Bone marrow (tissue), 2 donors: Measurements from ENCODE around the gene ZNF79.
A peak's percentile ranks its signal among the peaks of the same experiment; 100 is the strongest.

Experiments
- DNase-seq, 2 donors: peaks; one replicate each; lab custom pipeline; 2025; lab: John Stamatoyannopoulos, UW

ZNF79 gene

DNA sequence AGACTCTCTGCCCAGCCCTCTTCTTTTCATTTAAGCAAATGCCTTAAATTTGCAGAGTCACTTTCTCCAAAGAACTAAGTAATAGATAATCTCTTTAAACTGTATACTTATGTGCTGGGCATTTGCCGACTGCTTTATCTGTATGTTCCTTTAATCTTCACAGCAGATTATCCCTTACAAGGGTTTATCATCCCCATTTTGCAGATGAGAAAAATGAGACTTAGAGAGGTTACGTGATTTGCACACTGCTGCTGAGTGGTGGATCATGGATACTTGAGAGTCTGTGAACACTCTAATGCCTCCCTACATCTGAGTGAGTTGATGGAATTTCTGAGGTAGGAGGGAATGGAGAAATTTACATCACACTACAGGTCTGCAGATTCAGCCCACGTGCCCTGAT is 4.2 kb downstream of the ZNF79 start:
- no peak for DNase-seq

DNA sequence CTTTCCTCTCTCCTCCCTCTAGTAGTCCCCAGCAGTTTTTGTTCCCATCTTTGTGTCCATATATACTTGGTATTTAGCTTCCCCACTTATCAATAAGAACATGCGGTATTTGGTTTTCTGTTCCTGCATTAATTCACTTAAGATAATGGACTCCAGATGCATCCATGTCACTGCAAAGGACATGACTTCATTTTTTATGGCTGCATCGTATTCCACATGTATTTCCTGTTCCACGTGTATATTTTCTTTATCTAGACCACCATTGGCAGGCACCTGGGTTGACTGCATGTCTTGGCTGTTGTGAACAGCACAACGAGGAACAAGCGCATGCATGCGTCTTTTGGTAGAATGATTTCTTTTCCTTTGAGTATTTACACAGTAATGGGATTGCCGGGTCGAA is 6.2 kb downstream of the ZNF79 start:
- no peak for DNase-seq

DNA sequence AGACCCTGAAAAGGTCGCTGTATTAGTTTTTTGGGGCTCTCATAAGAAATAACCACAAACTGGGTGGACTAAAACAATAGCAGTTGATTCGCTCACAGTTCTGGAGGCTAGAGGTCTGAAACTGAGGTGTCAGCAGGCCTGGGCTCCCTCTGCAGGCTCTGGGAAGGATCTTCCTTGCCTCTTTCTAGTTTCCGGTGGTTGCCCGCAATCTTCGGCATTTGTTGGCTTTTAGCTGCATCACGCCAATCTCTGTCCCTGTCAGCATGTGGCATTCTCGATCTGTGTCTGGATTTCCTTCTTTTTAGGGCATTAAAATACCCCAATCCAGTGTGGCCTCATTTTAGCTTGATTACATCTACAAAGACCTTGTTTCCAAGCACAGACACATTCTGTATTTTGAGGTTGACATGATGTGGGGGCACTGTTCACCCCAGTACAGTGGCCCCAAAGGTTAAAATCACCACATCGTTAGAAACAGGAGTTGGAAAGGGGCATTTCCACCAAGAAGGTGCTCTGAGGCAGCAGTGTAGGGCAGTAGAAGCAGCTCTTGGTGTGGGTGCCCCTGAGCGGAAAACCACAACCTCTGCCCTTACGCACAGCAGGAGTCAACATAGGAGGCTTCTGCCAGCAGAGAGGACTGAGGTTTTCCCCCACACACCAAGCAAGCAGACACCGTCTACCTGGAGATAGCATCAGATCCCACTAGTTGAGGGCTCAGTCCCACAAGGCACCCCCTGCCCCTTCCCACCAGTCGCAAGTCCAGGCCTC is 13.5 kb downstream of the ZNF79 start:
- no peak for DNase-seq

DNA sequence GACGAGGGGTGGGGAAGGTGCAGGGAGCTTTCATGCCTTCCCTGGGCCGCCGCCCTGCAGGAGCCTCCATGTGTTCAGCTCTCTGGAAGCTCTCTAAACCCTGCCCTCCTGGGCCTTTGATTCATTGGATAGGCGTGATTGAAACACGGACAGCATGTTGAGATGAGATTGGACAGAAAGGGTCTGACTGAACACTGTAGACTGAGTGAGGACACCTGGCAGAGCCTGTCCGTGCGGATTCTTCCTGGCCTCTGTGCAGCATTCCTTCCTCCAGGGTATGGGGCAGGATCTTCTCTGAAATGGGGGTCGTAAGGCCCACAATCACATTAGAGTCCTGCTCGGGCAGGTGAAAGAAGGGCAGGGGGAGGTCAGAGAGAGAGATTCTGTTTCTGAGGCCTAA is 14.2 kb downstream of the ZNF79 start:
- no peak for DNase-seq

DNA sequence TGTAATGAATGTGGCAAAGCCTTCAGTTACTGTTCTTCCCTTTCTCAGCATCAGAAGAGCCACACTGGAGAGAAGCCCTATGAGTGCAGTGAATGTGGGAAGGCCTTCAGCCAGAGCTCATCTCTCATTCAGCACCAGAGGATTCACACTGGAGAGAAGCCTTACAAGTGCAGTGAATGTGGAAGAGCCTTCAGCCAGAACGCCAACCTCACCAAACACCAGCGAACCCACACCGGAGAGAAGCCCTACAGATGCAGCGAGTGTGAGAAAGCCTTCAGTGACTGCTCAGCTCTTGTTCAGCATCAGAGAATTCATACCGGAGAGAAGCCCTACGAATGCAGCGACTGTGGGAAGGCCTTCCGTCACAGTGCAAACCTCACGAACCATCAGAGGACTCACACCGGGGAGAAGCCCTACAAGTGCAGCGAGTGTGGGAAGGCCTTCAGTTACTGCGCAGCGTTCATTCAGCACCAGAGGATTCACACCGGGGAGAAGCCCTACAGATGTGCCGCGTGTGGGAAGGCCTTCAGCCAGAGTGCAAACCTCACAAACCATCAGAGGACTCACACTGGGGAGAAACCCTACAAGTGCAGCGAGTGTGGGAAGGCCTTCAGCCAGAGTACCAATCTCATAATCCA is 20.2 kb downstream of the ZNF79 start:
- DNase-seq = no peak

DNA sequence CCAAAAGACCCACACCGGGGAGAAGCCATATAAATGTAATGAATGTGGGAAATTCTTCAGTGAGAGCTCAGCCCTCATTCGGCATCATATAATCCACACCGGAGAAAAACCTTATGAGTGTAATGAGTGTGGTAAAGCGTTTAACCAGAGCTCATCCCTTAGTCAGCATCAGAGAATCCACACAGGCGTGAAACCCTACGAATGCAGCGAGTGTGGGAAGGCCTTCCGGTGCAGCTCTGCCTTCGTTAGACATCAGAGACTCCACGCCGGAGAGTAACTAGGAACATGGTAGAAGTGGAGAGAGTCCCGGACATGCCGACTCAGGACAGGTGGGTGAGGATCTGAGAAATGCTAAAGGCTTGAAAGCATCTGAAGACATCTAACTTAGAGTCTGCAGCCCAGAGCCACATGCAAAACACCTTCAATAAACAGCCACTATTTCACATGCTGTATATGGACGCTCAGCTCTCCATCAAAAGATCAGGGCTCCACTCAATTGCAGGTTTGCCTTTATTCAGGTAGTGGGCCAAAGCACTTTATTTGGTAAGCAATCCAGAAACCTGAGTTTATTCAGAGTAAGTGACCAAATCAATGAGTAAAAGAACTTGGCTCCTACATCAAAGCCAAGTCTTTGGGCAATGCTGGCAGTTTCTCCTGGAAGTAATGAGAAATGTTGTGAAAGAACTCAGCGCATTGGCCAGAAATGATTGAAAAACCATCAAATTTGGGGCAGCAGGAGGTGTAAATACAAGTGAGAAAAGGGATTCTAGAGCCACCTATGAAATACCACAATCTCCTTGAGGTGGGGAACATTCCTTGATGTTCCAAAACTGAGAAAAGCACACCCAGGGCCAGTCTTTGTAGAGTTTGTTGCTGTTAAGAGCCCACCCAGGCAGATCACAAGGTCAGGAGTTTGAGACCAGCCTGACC is 21.0 kb downstream of the ZNF79 start:
- no peak for DNase-seq

DNA sequence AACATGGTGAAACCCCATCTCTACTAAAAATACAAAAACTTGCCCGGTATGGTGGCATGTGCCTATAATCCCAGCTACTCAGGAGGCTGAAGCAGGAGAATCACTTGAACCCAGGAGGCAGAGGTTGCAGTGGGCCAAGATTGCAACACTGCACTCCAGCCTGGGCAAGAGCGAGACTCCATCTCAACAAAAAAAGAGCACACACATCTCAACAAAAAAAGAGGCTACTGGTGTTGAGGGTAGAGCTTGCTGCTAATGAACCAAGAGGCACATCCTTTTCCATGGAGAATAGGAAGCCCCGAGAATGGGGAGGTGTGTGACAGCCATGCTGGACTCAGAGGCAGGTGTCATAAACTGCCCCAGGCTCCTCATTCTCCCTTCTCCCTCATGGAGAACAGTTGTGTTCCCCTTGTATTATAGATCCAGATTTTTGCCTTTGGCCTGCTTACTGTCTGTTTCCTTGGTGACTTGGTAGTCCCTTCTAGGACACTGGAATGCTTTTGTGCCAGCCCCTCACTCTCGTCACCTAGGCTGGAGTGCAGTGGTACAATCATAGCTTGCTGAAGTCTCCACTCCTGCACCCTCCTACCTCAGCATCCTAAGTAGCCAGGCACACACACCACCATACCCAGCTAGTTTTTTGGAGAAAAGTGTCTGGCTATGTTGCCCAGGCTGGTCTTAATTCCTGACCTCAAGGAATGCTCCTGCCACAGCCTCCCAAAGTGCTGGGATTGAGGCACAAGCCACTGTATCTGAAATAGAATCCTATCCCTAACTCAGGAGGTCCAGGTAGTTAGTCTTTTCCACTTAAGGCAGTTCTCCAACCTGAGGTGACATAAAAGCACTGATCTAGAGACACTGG is 21.9 kb downstream of the ZNF79 start:
- no peak for DNase-seq

DNA sequence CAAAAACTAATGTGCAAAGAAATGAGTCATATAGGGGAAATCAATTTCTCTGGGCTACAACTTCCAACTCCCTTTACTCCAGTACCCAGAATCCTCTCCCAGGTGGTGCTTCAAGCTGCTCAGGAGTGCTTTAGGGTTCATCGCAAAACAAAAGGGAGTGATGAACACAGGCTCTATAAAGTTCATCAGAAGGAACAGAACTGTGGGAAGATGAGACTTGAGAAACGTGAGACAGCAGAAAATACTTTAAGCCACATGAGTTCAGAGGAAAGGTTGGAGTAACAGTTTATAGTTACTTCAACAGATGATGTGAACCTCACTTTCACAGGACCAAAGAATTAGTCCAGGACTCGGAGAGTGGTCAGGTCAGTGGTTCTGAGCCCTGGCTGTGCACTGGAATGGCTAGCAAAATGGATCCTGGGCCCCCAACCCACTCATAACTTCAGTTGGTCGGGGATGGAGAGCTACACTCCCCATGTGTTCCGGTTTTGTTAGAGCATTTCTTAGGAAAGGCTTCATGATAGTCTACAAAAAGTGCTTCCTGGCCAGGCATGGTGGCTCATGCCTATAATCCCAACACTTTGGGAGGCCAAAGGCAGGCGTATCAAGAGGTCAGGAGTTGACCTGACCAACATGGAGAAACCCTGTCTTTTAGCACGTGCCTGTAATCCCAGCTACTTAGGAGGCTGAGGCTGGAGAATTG is 22.7 kb downstream of the ZNF79 start:
- no peak for DNase-seq

DNA sequence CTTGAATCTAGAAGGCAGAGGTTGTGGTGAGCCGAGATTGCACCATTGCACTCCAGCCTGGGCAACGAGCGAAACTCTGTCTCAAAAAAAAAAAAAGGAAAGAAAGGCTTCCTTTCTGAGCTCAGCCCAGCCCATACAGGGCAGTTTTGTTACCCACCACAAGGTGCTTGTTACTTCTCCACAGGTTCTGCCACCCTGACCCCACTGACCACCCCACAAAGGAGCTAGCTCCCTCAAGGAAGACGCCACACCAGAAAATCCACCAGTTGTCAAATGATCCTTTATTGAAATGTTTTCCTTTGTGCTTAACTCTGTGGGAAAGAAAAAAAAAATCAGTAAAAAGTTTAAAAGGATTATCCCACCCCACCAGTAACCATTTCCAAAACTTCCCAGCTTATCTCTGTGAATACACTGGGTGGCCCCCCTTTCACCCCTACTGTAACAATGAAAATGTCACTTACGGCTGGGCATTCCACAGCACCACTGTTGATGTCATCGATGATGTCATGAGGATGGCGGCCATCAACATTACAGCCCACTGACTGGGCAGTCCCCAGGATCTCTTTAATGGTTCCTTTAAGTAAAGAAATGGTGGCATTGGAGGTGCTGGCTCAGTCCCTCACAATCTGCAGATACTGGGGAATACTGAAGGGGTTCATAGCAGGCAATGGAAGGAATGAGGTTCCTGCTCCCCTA is 23.4 kb downstream of the ZNF79 start:
- no peak for DNase-seq

DNA sequence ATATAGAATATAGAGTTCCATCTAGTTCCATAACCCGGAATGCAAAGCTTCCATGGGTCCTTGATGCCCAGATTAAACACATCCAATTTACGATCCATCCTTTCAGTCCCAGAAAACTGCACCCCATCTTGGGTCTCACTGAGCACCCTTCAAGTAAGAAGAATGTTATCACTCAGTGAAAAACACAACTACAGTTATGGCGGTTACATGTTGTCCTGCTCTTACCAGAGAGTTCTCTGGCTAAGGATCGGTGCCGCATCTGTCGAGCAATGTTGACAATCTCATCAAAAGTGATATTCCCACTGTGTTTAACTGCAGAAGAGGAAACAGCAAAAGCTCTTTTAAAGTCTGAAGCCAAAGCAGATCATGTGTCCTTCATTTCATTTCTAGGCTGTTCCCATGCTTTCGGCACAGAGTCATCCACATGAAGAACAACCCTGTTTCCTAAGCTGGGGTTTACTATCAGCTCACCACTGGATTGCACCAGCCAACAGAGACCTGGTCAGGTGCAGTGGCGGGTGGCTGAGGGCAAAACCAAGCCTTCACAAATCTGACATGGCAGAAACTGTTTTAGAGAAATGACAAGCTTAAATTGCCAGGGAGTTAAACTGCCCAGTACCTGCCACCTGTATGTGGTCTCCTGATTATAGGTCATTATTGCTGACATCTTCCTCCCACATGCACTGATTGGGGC is 24.1 kb downstream of the ZNF79 start:
- DNase-seq = no peak

DNA sequence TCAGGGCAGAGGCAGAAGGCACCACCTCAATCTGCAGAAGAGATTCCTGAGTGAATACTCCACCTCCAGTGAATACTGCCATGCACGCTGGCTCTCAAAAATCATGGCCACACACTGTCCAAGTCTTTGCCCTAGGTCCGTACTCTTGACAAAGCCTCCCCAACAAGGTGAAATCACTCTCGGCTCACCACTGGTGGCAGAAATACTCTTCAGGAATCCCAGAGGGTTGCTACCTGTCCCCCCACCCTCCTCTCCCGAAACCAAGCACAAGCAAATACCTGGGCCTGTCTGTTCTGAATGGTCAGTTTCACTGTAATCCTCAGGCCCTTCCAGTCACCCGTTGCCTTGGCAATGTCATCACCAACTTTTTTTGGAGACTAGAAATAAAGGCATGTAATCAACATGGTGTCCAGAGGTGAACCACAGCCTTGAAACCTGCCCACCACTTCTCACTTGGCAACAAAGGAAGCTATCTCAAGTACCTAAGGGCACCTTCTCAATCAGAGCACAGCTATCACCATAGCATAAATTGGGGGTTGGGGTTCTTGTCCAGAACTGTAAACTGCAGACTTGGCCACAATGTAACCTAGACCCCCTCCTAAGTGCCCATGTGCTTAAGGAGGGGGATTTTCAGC is 25.3 kb downstream of the ZNF79 start:
- no peak for DNase-seq

DNA sequence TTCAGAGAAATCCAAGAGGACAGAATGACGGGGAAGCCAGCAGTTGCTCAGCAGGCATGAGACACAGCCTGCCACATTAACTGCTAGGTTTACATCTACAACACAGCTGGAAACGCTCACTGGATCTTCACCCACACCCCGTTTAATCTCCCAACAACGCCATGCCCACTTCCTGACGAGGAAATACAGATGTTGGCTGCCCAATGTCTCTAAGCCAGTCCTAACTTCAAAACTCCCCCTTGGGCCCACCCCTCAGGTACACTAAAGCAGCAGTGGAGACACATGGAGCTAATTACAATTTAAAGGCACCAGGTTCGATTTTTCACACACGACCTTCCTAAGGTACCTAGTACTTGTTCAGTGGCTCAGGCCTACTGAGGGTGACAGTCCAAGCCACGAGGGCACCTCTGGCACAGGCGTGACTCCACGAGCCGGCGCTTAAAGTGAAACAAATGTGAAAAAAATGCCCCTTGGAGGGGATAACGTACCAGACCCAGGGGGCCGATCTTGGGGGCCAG is 26.1 kb downstream of the ZNF79 start:
- DNase-seq = no peak

DNA sequence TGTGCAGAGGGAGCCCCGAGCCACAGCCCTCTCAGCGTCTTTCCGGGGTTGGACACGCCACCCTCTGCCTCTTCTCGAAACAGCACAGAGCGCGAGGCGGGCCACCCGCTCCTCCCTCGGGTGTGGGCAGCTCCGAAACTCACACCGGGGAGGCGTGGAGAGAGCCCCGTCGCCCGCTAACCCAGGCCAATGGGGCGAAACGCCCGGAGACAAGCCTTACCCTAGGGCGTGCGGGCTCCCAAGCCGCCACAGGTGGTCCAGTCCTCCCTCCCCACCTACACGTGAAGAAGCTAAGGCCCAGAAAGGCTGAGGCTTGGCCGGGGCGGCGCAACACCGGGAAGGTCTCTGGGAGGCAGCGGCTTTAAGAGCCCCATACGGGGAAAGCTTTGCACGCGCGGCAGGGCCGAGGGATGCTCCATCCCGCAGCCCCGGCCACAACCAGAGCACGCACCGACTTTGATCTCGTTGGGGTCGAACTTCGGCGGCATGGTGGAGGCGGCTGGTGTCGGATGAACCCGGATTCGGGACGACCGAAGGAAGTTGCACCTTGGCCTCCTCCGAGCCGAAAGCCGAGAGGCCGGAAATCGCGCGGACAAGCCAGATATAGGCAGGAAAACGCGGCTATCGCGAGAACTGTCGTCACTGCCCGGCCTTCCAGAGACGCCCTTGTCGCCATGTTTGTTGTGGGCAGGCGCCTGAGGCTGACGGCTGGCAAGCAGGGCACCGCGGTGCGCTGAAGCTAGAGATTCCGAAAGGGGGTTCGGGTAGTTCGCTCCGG is 26.8 kb downstream of the ZNF79 start, which contains the start of the genes LRSAM1 and RPL12:
Gene LRSAM1 (plus strand): TSS at position 681 of the 778 bp plus-strand sequence. CDS start 3,018 bp downstream, outside the sequence.
Gene RPL12 (minus strand): TSS at position 577 of the 778 bp plus-strand sequence. CDS start 89 bp downstream, at position 488.
- peak; percentile 90 to 98 for DNase-seq

DNA sequence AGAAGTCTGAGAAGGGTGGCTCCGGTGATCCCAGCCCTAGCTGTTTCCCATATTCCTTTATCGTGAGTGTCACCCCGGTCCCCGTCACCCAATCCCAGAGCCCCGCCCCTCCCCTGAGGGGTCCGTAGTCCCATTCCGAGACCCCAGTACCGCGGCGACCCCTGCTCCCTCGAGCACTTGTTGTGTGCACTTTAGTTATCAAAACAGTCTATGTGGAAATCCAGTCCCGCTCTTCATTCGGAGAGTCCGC is 27.4 kb downstream of the ZNF79 start:
- DNase-seq = no peak

DNA sequence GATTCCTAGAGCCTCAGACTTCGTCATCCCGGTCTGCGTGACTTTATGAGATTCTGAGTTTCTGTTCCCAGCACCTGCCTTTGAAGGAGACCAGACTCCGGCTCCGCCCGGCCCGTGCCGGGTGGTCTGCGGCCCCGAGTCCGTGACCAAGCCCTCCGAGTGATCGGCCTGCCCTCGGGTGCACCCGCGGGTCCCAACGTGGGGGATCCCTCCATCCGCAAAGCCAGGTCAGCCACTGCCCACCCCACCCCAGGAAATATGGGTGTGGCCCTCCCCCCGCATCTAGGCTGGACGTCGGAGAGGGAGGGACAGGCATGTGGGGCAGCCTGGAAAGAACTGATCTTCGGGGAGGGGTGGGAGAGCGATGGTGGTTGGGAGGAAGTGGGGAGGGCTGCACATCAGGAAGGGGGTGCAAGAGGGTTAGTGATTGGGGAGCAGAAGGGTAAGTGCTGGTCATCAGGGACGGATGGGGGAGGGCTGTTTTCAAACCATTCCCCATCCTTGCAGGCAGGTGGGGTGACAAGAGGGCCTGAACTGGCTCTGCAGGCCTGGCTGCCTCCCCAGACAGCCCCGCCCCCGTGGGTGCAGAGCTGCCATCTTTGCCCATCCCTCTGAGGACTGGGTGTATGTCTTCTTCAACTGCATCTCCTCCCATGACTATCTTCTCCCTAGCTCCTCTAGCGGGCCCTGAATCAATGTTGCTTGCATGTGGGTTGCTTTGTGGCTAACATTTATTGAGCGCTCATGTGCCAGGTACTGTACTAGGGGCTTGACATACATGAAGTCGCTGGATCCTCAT is 27.9 kb downstream of the ZNF79 start:
- peak in 1 of 2 donors; percentile 11 for DNase-seq

DNA sequence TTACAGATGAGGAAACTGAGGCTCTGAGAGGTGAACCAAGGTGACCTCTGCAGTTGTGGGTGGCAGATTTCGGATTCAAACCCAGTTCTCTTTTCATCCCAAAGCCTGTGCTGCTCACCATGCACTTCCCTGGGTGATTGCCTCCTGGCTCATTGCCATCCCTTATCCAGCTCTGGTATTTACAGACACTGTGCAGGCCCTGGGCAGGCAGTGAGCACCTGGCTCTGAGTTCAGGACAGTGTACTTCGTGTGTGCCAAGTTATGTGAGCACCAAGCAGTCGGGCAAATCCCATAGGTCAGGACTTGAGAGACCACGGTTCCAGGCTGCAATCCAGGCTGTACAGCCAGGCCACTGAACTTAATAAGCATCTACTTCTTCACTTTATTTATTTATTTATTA is 28.5 kb downstream of the ZNF79 start:
- DNase-seq = no peak

DNA sequence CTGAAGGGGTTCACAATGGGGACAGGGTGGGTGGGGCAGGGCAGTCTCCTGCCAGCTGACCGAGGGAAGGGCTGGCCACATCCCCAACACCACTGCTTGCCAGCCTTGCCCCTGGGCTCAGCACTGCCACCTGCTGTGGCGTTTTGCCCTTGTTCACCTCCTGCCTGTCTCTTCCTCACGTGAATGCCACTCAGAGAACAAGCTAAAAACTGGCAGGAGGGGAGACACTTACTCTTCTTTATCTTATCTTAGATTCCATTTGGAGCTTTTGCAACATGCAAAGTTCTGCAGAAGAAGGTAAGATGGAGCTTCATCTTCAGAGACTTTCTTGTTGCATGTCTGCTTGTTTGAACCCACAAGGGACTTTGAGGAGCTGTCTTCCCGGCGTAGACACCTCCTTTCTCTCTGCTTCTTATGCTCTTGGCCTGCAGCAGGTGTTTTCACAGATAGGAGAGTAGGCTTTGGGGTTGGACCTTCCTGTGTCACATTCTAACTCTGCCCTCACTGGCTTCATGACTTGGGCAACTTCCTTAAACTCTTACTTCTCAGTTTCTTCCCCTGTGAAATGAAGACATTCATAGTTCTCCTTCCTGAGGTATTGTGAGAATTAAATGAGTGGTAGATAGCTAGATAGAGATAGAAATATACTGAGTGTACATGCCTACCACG is 31.3 kb downstream of the ZNF79 start:
- DNase-seq = peak in 1 of 2 donors; percentile 56
